Lung (tissue), 12 donors: ENCODE results near the gene GNPTAB. TPM values are rescaled to one million over a fixed set of nuclear protein-coding genes. Genes with fewer than 3 reads are reported as not detected.

Source experiments
- ATAC-seq: fragments of 200-7000 bp; cut with Tn5 transposase; one replicate; pipeline ENCODE4 v1.9.1; 2020; ENCODE audit warnings: moderate number of reproducible peaks; ENCODE audit not compliant: insufficient read depth, low FRiP score
- DNase-seq, 3 donors: peaks; one replicate each; pipeline ENCODE4 v3.0.0-alpha.2; 2013 to 2017
- H3K27ac ChIP-seq, 2 donors: one replicate each; pipeline ENCODE4 v1.5.1; 2013; ENCODE audit warnings: mild to moderate bottlenecking in 2 of 2, moderate library complexity in 2 of 2, control low read depth in 1 of 2, inconsistent platforms in 1 of 2, low read depth in 1 of 2, low read length in 1 of 2
- H3K27me3 ChIP-seq, 3 donors: one replicate each; pipeline ENCODE4 v1.5.1; 2013; ENCODE audit warnings: low read length in 2 of 3; ENCODE audit not compliant: control insufficient read depth in 3 of 3, insufficient read depth in 3 of 3
- H3K36me3 ChIP-seq, 4 donors: one replicate each; pipeline ENCODE4 v1.5.1; 2013; ENCODE audit warnings: low read length in 4 of 4, mild to moderate bottlenecking in 1 of 4, moderate library complexity in 1 of 4; ENCODE audit not compliant: control insufficient read depth in 4 of 4, insufficient read depth in 4 of 4
- H3K4me1 ChIP-seq, 5 donors: one replicate each; pipeline ENCODE4 v1.5.1; 2013; ENCODE audit warnings: low read length in 5 of 5, mild to moderate bottlenecking in 2 of 5, moderate library complexity in 1 of 5; ENCODE audit not compliant: control insufficient read depth in 5 of 5, insufficient read depth in 5 of 5
- H3K4me3 ChIP-seq: one replicate; pipeline ENCODE4 v1.5.1; 2013; ENCODE audit warnings: mild to moderate bottlenecking, control low read depth, moderate library complexity
- H3K9ac ChIP-seq, 2 donors: one replicate each; pipeline ENCODE4 v1.5.1; 2013; ENCODE audit warnings: low read length in 2 of 2, control low read depth in 1 of 2; ENCODE audit not compliant: insufficient read depth in 1 of 2
- H3K9me3 ChIP-seq, 4 donors: one replicate each; pipeline ENCODE4 v1.5.1; 2013; ENCODE audit warnings: low read length in 3 of 4, mild to moderate bottlenecking in 1 of 4, moderate library complexity in 1 of 4; ENCODE audit not compliant: control insufficient read depth in 4 of 4, insufficient read depth in 3 of 4
- WGBS, 2 donors: extraction: QIAGEN DNeasy Blood & Tissue Kit; methylation state at CpG; one replicate each; pipeline ENCODE4 v1.1.7; 2013; 5-methylcytosine and 5-hydroxymethylcytosine counted together
- polyA plus RNA-seq, 2 donors: library from polyadenylated mRNA; stranded (reverse); fragments of 200-250 nt; gene quantifications; one replicate each; pipeline ENCODE4 v1.2.1, GENCODE V29; 2013
- total RNA-seq, 2 donors: library from RNA; depleted of rRNA in 1 of 2; stranded (reverse); fragments of >200 nt in 1 of 2; gene quantifications; one replicate each; pipeline ENCODE4 v1.2.1, GENCODE V29; 2014 to 2021
- TF ChIP-seq, protein P1 (sequence below): IDR thresholded peaks from 2 replicates; pipeline ENCODE4 v1.5.1; 2012; ENCODE audit warnings: mild to moderate bottlenecking; ENCODE audit errors: control extremely low read depth, extremely low read depth
- donor health status: control.
- donor health status: control.
- donor health status: Bipolar disorder and iron deficiency.
- donor health status: healthy.
- donor health status: DM: yes; HTN: yes; CAD: no.

GNPTAB gene
- total and polyA plus RNA-seq, 4 donors: 14.8 to 74.3 (median 39.9) TPM

DNA sequence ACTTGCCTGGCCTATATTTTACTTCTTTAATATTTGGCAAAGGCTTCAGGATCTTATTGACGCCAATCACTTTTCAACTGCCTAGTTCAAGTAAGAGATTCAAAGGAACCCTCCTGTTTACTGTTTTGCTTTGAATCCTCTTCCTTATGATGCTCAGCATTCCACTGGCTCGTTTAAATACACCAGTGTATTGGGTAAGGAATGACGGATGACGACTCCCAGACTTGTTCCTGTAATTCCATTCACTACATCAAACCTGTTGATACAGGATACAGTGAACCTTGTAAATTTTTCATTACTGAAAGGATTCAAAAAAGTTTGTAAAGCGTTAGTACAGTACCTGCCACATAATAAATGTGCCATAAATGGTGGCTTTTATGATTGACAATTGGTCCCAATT, 89.8 kb downstream of the GNPTAB start:
- peaks cover 0 to 2% (median 0%) of the 10 kb centered on the region in 4 donors for H3K9me3 ChIP-seq
- no peaks in the 10 kb centered on the region for H3K27me3 ChIP-seq
- DNase-seq (no peak), ATAC-seq (no peak)
- TF ChIP-seq, protein P1, sequence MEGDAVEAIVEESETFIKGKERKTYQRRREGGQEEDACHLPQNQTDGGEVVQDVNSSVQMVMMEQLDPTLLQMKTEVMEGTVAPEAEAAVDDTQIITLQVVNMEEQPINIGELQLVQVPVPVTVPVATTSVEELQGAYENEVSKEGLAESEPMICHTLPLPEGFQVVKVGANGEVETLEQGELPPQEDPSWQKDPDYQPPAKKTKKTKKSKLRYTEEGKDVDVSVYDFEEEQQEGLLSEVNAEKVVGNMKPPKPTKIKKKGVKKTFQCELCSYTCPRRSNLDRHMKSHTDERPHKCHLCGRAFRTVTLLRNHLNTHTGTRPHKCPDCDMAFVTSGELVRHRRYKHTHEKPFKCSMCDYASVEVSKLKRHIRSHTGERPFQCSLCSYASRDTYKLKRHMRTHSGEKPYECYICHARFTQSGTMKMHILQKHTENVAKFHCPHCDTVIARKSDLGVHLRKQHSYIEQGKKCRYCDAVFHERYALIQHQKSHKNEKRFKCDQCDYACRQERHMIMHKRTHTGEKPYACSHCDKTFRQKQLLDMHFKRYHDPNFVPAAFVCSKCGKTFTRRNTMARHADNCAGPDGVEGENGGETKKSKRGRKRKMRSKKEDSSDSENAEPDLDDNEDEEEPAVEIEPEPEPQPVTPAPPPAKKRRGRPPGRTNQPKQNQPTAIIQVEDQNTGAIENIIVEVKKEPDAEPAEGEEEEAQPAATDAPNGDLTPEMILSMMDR: no peak
- no peak overlapping the region for H3K27ac ChIP-seq
- H3K4me1 ChIP-seq: no peaks in the 10 kb centered on the region
- WGBS, 2 donors: 85 to 89% methylated on average over 5 of the region's 5 CpGs
- H3K4me3 ChIP-seq: no peak overlapping the region
- H3K36me3 ChIP-seq: peaks cover 10 to 32% (median 13%) of the 10 kb centered on the region in 4 donors
- H3K9ac ChIP-seq: no peak overlapping the region

DNA sequence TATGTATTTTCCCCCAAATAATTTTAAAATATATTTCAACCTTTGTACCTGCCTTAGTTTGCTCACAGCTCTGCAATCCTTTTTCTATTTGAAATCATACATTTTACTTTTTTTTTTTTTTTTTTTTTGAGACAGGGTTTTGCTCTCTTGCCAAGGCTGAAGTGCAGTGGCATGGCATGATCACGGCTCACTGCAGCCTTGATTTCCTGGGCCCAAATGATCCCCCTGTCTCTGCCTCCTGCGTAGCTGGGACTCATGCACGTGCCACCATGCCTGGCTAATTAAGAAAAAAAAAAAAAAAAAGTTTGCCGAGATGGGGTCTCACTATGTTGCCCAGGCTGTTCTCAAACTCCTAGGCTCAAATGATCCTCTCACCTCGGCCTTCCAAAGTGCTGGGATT, 90.2 kb downstream of the GNPTAB start:
- Histone ChIP-seq H3K27ac (no peak overlapping the region), H3K27me3 (no peaks in the 10 kb centered on the region), H3K4me1 (no peaks in the 10 kb centered on the region), H3K36me3 (peaks cover 10 to 32% (median 13%) of the 10 kb centered on the region in 4 donors), H3K9ac (no peak overlapping the region), H3K4me3 (no peak overlapping the region), H3K9me3 (peaks cover 0 to 2% (median 0%) of the 10 kb centered on the region in 4 donors)
- TF ChIP-seq, protein P1: no peak
- DNase-seq (no peak), ATAC-seq (no peak)
- WGBS, 2 donors: 95 to 97% methylated on average over 5 of the region's 5 CpGs

- TF ChIP-seq, protein P1: no peak
- peaks cover 7 to 25% (median 11%) of the 10 kb centered on the region in 4 donors for H3K36me3 ChIP-seq
- no peak for ATAC-seq
Observed at GRCh38 chr12:101738920-101739665, 91.7 kb downstream of the GNPTAB start, which contains the start of gene SYCP3. Gene SYCP3, minus strand, starts transcription at chr12:101739462. Its CDS starts 1,527 bp downstream, at chr12:101737935.

More at GRCh38 chr12:101738920-101739665, 91.7 kb downstream of the GNPTAB start, which contains the start of gene SYCP3:
- no peak within 1 kb of the TSS for H3K9ac ChIP-seq
- 98 to 99% methylated on average over 57 of the region's 57 CpGs for WGBS, 2 donors
- DNase-seq: no peak
- no peak within 1 kb of the TSS for H3K4me3 ChIP-seq
- no peak within 1 kb of the TSS for H3K27ac ChIP-seq
- peaks cover 0 to 2% (median 0%) of the 10 kb centered on the region in 4 donors for H3K9me3 ChIP-seq
- H3K4me1 ChIP-seq: no peaks in the 10 kb centered on the region
- no peaks in the 10 kb centered on the region for H3K27me3 ChIP-seq
